ENCODE data around the gene SMYD1. TPM values are rescaled to one million over a fixed set of nuclear protein-coding genes. Genes with fewer than 3 reads are reported as not detected.

SMYD1 gene
- total RNA-seq, 1 donor from 2014 or later: not detected

DNA sequence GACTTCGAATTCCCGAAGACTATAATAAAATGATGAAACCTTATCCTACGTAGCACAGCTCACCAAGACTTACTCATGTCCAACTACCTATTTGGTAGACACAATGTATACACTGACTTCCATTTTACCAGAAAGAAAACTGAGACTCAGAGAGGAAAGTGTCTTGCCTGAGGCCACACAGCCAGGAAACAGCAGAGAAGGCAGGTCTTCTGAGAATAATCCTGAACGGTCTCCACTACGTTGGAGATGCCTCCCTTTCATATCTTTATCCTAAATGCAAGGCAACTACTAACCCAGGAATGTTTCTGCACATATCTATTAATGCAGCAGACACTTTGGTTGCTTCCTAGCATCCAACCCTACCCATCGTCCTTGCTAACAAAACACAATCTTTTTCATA is 72.2 kb downstream of the SMYD1 start:
- H3K36me3 Mint-ChIP-seq: no peaks in the 10 kb centered on the region

GRCh38 chr2:88141952-88142351 is 74.3 kb downstream of the SMYD1 start:
- Mint-ChIP-seq H3K36me3 (no peaks in the 10 kb centered on the region), H3K27ac (no peak overlapping the region), H3K9me3 (peaks cover 5% of the 10 kb centered on the region), H3K4me1 (no peaks in the 10 kb centered on the region), H3K27me3 (ENCODE audit: insufficient read depth, low read depth) (peaks cover 4% of the 10 kb centered on the region), H3K4me3 (no peak overlapping the region)
- no peak overlapping the region for H3K27ac ChIP-seq
- no peaks in the 10 kb centered on the region for H3K36me3 ChIP-seq
- no peaks in the 10 kb centered on the region for H3K79me2 ChIP-seq (ENCODE audit: low read depth)
- H3K4me3 ChIP-seq: no peak overlapping the region
- H3K9ac ChIP-seq: no peak overlapping the region
- H4K20me1 ChIP-seq (ENCODE audit: low read depth): no peaks in the 10 kb centered on the region
- TF ChIP-seq EZH2 (IDR thresholded peaks at IDR 0.05) (no peak), EZH2phosphoT487 (IDR thresholded peaks at IDR 0.05) (no peak)
- TF ChIP-seq, protein P1, sequence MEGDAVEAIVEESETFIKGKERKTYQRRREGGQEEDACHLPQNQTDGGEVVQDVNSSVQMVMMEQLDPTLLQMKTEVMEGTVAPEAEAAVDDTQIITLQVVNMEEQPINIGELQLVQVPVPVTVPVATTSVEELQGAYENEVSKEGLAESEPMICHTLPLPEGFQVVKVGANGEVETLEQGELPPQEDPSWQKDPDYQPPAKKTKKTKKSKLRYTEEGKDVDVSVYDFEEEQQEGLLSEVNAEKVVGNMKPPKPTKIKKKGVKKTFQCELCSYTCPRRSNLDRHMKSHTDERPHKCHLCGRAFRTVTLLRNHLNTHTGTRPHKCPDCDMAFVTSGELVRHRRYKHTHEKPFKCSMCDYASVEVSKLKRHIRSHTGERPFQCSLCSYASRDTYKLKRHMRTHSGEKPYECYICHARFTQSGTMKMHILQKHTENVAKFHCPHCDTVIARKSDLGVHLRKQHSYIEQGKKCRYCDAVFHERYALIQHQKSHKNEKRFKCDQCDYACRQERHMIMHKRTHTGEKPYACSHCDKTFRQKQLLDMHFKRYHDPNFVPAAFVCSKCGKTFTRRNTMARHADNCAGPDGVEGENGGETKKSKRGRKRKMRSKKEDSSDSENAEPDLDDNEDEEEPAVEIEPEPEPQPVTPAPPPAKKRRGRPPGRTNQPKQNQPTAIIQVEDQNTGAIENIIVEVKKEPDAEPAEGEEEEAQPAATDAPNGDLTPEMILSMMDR (IDR thresholded peaks at IDR 0.05): no peak
- no peaks in the 10 kb centered on the region for H3F3A ChIP-seq (ENCODE audit: low read depth)
- no peak overlapping the region for H3K4me2 ChIP-seq
- H3K4me1 ChIP-seq: no peaks in the 10 kb centered on the region
- no peak overlapping the region for H2AFZ ChIP-seq (replicated peaks)
- no peaks in the 10 kb centered on the region for H3K9me3 ChIP-seq (ENCODE audit: low read depth)
- no peak for DNase-seq (ENCODE audit: low spot score)
- H3K27me3 ChIP-seq: no peaks in the 10 kb centered on the region

More for the DNA sequence above, 72.2 kb downstream of the SMYD1 start:
- TF ChIP-seq, protein P1 (IDR thresholded peaks at IDR 0.05): no peak
- TF ChIP-seq EZH2 (IDR thresholded peaks at IDR 0.05) (no peak), EZH2phosphoT487 (IDR thresholded peaks at IDR 0.05) (no peak)
- Mint-ChIP-seq H3K4me1 (no peaks in the 10 kb centered on the region), H3K4me3 (no peak overlapping the region), H3K9me3 (peaks cover 5% of the 10 kb centered on the region), H3K27ac (no peak overlapping the region), H3K27me3 (ENCODE audit: insufficient read depth, low read depth) (peaks cover 4% of the 10 kb centered on the region)
- DNase-seq (ENCODE audit: low spot score): no peak
- no peaks in the 10 kb centered on the region for H4K20me1 ChIP-seq (ENCODE audit: low read depth)
- no peaks in the 10 kb centered on the region for H3F3A ChIP-seq (ENCODE audit: low read depth)
- H3K4me1 ChIP-seq: no peaks in the 10 kb centered on the region
- H3K27me3 ChIP-seq: no peaks in the 10 kb centered on the region
- no peaks in the 10 kb centered on the region for H3K79me2 ChIP-seq (ENCODE audit: low read depth)
- H3K27ac ChIP-seq: no peak overlapping the region
- H3K4me3 ChIP-seq: no peak overlapping the region
- no peak overlapping the region for H2AFZ ChIP-seq (replicated peaks)
- no peaks in the 10 kb centered on the region for H3K36me3 ChIP-seq
- no peak overlapping the region for H3K4me2 ChIP-seq
- no peaks in the 10 kb centered on the region for H3K9me3 ChIP-seq (ENCODE audit: low read depth)
- no peak overlapping the region for H3K9ac ChIP-seq

DNA sequence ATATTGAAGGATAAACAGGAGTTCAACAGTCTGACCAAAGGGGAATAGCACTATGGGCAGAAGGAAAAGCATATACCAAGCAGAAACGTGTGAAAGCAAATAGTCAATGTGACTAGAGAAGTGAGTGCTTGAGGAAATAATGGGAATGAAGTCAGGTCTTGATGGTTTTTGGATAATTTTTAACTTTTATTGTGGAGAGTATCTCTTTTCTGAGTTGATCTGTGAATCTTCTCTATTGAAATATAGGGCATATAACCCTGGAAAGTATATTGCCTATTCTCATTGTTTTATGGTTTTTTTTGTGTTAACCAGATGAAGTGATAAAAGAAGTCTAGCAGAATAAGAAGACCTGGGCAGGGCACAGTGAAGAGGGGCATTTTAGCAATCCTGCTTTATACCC is 76.6 kb downstream of the SMYD1 start:
- Histone ChIP-seq H3K9ac (no peak overlapping the region), H3K4me1 (no peaks in the 10 kb centered on the region), H3F3A (ENCODE audit: low read depth) (no peaks in the 10 kb centered on the region), H3K27me3 (no peaks in the 10 kb centered on the region), H3K79me2 (ENCODE audit: low read depth) (no peaks in the 10 kb centered on the region), H3K9me3 (ENCODE audit: low read depth) (peaks cover 8% of the 10 kb centered on the region), H3K27ac (no peak overlapping the region), H3K4me3 (no peak overlapping the region), H3K4me2 (no peak overlapping the region), H3K36me3 (no peaks in the 10 kb centered on the region), H2AFZ (replicated peaks) (no peak overlapping the region), H4K20me1 (ENCODE audit: low read depth) (no peaks in the 10 kb centered on the region)
- DNase-seq (ENCODE audit: low spot score): no peak
- no peak overlapping the region for H3K27ac Mint-ChIP-seq
- peaks cover 15% of the 10 kb centered on the region for H3K9me3 Mint-ChIP-seq
- H3K27me3 Mint-ChIP-seq (ENCODE audit: insufficient read depth, low read depth): no peaks in the 10 kb centered on the region
- no peaks in the 10 kb centered on the region for H3K4me1 Mint-ChIP-seq
- H3K4me3 Mint-ChIP-seq: no peak overlapping the region
- H3K36me3 Mint-ChIP-seq: no peaks in the 10 kb centered on the region
- TF ChIP-seq EZH2 (IDR thresholded peaks at IDR 0.05) (no peak), EZH2phosphoT487 (IDR thresholded peaks at IDR 0.05) (no peak)
- TF ChIP-seq, protein P1 (IDR thresholded peaks at IDR 0.05): no peak

Measured in neural progenitor cell (in vitro differentiated cells).